NB4 (cell line): ENCODE results near the gene RNF169.

ENCODE experiments used
- DNase-seq: peaks from one replicate; pipeline ENCODE4 v3.0.0; 2010; ENCODE audit warnings: low read depth
- H3K4me3 ChIP-seq: one replicate; pipeline ENCODE4 v1.5.1; 2011; ENCODE audit warnings: mild to moderate bottlenecking, low read depth, low read length, moderate library complexity
- CTCF ChIP-seq: IDR thresholded peaks from one replicate; pipeline ENCODE4 v1.5.1; 2012; ENCODE audit warnings: low read depth, low read length
- MAX ChIP-seq: IDR thresholded peaks from 2 replicates; pipeline ENCODE4 v1.6.1; 2011; ENCODE audit warnings: low read depth, low read length
- MYC ChIP-seq: IDR thresholded peaks from 2 replicates; pipeline ENCODE4 v1.6.1; 2011; ENCODE audit warnings: low read depth, low read length
- POLR2A ChIP-seq: IDR thresholded peaks from 2 replicates; pipeline ENCODE4 v1.6.1; 2011; ENCODE audit warnings: mild to moderate bottlenecking; ENCODE audit not compliant: insufficient read length; ENCODE audit errors: extremely low read depth

RNF169 gene

GRCh38 chr11:74717221-74717969 is 31.3 kb upstream of the RNF169 start:
- TF ChIP-seq POLR2A (no peak), MAX (no peak), MYC (no peak), CTCF (no peak)
- no peak for DNase-seq
- H3K4me3 ChIP-seq = no peak overlapping the region

- DNase-seq = no peak
- no peak overlapping the region for H3K4me3 ChIP-seq
- TF ChIP-seq MYC (no peak), CTCF (no peak), POLR2A (no peak), MAX (no peak)
Measured at GRCh38 chr11:74719011-74719410, 29.6 kb upstream of the RNF169 start.

DNA sequence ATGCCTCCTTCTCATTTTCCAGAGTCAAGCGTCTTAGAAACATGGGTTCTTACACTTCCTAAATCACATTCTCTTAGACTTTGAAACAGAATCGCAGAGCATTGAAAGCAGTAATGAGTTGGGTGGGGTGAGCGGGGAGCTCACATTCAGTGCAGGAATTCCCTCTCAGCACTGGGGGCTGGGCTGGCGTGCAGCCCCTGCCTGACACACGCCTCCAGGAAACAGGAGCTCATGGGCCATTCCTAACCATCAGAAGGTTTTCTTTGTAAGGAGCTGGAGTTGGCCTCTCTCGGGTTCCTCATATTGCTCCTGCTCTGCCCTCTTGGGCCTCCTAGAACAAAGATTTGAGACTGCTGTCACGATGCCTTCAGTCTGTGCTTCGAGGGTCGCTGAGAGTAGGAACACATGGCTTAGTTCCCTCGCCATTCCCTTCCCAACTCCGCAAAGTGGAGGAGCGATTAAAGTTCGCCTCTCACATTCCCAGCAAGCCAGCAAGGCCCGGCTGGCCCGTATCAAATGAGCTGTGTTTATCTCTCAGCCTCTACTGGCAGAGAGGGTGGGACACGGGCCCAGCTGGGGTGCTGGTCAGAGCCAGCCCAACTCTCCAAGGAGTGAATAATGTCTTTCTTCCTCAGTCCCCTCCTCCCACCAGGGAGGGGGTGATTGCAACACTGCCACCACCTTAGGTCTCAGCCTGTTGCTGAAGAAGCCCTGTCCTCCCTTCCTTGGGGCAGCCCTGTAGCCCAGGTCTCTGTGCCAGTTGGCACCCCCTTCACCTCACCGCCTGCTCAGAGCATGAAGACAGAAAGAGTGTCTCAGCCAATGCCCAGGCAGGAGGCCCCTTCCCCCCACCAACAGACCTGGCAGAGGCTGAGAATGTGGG is 27.8 kb upstream of the RNF169 start:
- H3K4me3 ChIP-seq = no peak overlapping the region
- TF ChIP-seq MYC = no peak
- TF ChIP-seq MAX = no peak
- no peak for TF ChIP-seq POLR2A
- TF ChIP-seq CTCF = no peak
- peak; percentile 58 for DNase-seq

DNA sequence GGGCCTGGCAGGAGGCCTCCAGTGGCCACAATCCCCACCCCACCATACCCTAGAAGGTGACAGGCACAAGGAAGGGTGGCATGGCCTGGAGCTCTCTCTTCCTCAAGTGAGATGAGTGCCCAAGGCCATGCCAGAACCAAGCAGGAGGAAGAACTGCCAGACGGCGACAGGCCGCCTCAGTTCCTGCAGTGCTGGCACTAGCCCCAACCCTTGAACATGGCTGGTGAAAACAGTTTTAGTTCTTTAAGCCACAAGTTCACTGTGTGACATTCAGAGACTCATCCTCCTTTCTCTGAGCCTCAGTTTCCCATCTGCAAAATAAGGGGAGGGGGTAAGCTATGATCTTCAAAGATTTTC is 27.2 kb upstream of the RNF169 start:
- H3K4me3 ChIP-seq = no peak overlapping the region
- TF ChIP-seq POLR2A = no peak
- no peak for TF ChIP-seq CTCF
- TF ChIP-seq MAX = no peak
- TF ChIP-seq MYC = no peak
- no peak for DNase-seq

GRCh38 chr11:74723511-74723910 is 25.1 kb upstream of the RNF169 start:
- no peak overlapping the region for H3K4me3 ChIP-seq
- no peak for DNase-seq
- TF ChIP-seq POLR2A (no peak), CTCF (no peak), MYC (no peak), MAX (no peak)
